OCI-LY7 (cell line): Measurements from ENCODE around the gene CRHR2.

Source experiments
- EZH2phosphoT487 ChIP-seq: fragments of 200-600 bp; sonication (generic); IDR thresholded peaks from 2 replicates; pipeline ENCODE4 v1.6.1; 2018; ENCODE audit warnings: low read depth, borderline replicate concordance, mild to moderate bottlenecking, mixed run types, antibody characterized with exemption, low read length, moderate library complexity, mixed read lengths
- TF ChIP-seq, protein P1 (sequence below): fragments of 200-600 bp; sonication (generic); conservative IDR thresholded peaks from 2 replicates; pipeline ENCODE4 v1.5.1; 2014; ENCODE audit warnings: mild to moderate bottlenecking, antibody characterized with exemption, low read length, moderate library complexity, mixed read lengths

DNA sequence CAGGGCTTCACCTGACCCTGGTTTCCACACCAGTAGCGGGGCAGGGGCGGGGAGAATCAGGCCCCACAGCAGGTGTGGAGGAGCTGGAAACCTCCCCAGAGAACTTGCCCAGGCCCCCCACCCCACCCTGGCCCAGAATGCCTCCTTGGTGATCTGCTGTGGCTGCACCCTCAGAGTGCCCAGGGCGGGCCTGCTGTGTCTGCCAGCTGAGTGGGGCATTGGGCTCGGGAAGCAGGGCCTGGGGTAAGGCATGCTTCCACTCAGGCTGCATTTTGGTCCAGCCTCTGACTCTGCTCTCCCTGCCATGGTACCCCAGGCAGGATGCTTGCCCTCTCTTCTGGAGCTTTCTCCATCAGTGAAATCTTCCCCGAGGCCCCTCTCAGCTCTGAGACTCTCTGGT is 1.1 kb upstream of the CRHR2 start:
- TF ChIP-seq, protein P1, sequence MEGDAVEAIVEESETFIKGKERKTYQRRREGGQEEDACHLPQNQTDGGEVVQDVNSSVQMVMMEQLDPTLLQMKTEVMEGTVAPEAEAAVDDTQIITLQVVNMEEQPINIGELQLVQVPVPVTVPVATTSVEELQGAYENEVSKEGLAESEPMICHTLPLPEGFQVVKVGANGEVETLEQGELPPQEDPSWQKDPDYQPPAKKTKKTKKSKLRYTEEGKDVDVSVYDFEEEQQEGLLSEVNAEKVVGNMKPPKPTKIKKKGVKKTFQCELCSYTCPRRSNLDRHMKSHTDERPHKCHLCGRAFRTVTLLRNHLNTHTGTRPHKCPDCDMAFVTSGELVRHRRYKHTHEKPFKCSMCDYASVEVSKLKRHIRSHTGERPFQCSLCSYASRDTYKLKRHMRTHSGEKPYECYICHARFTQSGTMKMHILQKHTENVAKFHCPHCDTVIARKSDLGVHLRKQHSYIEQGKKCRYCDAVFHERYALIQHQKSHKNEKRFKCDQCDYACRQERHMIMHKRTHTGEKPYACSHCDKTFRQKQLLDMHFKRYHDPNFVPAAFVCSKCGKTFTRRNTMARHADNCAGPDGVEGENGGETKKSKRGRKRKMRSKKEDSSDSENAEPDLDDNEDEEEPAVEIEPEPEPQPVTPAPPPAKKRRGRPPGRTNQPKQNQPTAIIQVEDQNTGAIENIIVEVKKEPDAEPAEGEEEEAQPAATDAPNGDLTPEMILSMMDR = no peak
- no peak for TF ChIP-seq EZH2phosphoT487
